HepG2 (cell line): ENCODE measurements around the gene TBC1D14. TPM values are rescaled to one million over a fixed set of nuclear protein-coding genes. Genes with fewer than 3 reads are reported as not detected.

ENCODE experiments used
- BRF2 ChIP-seq: sonication (generic); formaldehyde crosslinking; IDR thresholded peaks from 2 replicates; pipeline ENCODE4 v1.8.1; 2022; ENCODE audit warnings: mild to moderate bottlenecking, missing genetic modification reagents
- DDIT3 ChIP-seq: sonication (generic); formaldehyde crosslinking; IDR thresholded peaks from 2 replicates; pipeline ENCODE4 v1.4.0; 2020; ENCODE audit warnings: mild to moderate bottlenecking, missing genetic modification reagents
- JARID2 ChIP-seq: sonication (generic); formaldehyde crosslinking; IDR thresholded peaks from 2 replicates; pipeline ENCODE4 v1.8.1; 2023; ENCODE audit warnings: missing genetic modification reagents, inconsistent platforms; ENCODE audit not compliant: insufficient replicate concordance
- RNF2 ChIP-seq: fragments of 450-650 bp; conservative IDR thresholded peaks from 2 replicates; pipeline ENCODE4 v1.6.1; 2016; ENCODE audit warnings: low read depth
- THAP9 ChIP-seq: sonication (generic); formaldehyde crosslinking; IDR thresholded peaks from 2 replicates; pipeline ENCODE4; 2020; ENCODE audit warnings: missing genetic modification reagents, mild to moderate bottlenecking, borderline replicate concordance
- ZNF232 ChIP-seq: sonication (generic); formaldehyde crosslinking; IDR thresholded peaks from 2 replicates; pipeline ENCODE4 v1.4.0; 2020; ENCODE audit warnings: missing genetic modification reagents, borderline replicate concordance
- ZNF251 ChIP-seq: sonication (generic); formaldehyde crosslinking; IDR thresholded peaks from 2 replicates; pipeline ENCODE4 v1.9.0; 2021; ENCODE audit warnings: mild to moderate bottlenecking, missing genetic modification reagents
- ZNF34 ChIP-seq: sonication (generic); formaldehyde crosslinking; IDR thresholded peaks from 2 replicates; pipeline ENCODE4 v1.4.0; 2020; ENCODE audit warnings: mild to moderate bottlenecking, missing genetic modification reagents, borderline replicate concordance
- ZNF674 ChIP-seq: sonication (generic); formaldehyde crosslinking; IDR thresholded peaks from 2 replicates; pipeline ENCODE4 v1.5.0; 2020; ENCODE audit warnings: low read depth, mild to moderate bottlenecking, missing genetic modification reagents
- ZNF737 ChIP-seq: sonication (generic); formaldehyde crosslinking; IDR thresholded peaks from 2 replicates; pipeline ENCODE4 v1.5.0; 2020; ENCODE audit warnings: missing genetic modification reagents, mild to moderate bottlenecking, borderline replicate concordance
- ZNF773 ChIP-seq: sonication (generic); formaldehyde crosslinking; IDR thresholded peaks from 2 replicates; pipeline ENCODE4 v1.4.0; 2020; ENCODE audit warnings: missing genetic modification reagents, borderline replicate concordance
- polyA plus RNA-seq, 8 experiments: library from polyadenylated mRNA; depleted of rRNA in 3 of 8; stranded (reverse) in 7 of 8; unstranded in 1 of 8; fragments of >200 nt; fragmentation: Illumina TruSeq in 4 of 8; extraction: Trizol in 4 of 8; gene quantifications; 2 replicates each; pipeline versions ENCODE4 v1.2.1 to v1.2.3, GENCODE V29; 2011 to 2016; ENCODE audit warnings: low read depth in 4 of 8, missing spikeins in 1 of 8, mixed read lengths in 1 of 8; ENCODE audit not compliant: insufficient read depth in 1 of 8
- total RNA-seq, 5 experiments: library from RNA; depleted of rRNA; stranded (reverse); fragments of >200 nt; fragmentation: Illumina TruSeq; extraction: Trizol; gene quantifications; 2 replicates each; pipeline ENCODE4 v1.2.3, GENCODE V29; 2016; ENCODE audit warnings: low read depth in 1 of 5
- TF ChIP-seq, protein P1 (sequence below): sonication (generic); formaldehyde crosslinking; IDR thresholded peaks from 2 replicates; pipeline ENCODE4 v1.5.1; 2020; ENCODE audit warnings: mild to moderate bottlenecking, moderate library complexity, missing genetic modification reagents
- TF ChIP-seq, protein P2 (sequence below): sonication (generic); formaldehyde crosslinking; IDR thresholded peaks from 2 replicates; pipeline ENCODE4 v1.4.0; 2020; ENCODE audit warnings: missing genetic modification reagents

The TBC1D14 gene
- total and polyA plus RNA-seq, 2 of the 13 experiments (the other 11 are each of a cell fraction or from before 2014, with no cell fraction given) = 29.5 to 46.5 TPM

DNA sequence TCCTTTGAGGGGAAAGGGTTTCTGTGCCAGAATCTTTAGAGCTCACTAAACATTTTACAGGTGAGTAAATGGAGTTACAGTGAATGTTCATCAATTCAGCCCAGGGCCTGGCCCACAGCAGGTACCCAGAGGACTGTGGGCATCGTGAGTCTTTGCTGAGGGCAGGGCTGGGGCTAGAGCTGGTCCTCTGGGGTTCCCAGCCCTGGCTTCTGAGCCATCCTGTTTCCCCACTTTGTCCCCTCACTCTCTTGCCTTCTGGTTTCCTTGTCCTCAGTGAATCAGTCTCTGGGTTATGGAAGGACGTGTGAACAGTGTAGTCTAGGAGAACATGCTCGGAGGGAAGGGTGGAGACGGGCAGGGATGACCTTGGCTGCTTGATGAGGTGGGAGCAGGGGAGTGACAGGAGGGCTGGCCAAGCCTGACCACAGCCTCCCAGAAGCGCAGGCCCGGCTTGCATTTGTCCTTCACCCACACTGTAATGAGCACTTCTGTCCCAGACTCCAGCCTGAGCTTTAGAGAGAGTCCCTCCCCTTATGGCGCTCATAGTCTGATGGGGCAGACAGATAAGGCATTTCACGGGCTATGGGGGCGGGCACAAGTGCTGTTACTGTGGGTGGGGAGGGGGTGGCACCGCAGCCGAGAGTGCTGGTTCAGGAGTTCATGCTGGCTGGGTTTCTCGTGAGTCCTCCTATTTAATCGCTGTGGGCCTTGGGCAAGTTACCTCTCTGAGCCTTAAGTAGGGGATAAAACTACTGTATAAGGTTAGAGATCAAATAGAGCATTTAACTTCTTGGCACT lies 17.3 kb downstream of the TBC1D14 start (continued):
- TF ChIP-seq, protein P1, sequence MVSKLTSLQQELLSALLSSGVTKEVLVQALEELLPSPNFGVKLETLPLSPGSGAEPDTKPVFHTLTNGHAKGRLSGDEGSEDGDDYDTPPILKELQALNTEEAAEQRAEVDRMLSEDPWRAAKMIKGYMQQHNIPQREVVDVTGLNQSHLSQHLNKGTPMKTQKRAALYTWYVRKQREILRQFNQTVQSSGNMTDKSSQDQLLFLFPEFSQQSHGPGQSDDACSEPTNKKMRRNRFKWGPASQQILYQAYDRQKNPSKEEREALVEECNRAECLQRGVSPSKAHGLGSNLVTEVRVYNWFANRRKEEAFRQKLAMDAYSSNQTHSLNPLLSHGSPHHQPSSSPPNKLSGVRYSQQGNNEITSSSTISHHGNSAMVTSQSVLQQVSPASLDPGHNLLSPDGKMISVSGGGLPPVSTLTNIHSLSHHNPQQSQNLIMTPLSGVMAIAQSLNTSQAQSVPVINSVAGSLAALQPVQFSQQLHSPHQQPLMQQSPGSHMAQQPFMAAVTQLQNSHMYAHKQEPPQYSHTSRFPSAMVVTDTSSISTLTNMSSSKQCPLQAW = no peak; the same call in 1 of the 2 replicates
- TF ChIP-seq RNF2 = no peak
- TF ChIP-seq, protein P2, sequence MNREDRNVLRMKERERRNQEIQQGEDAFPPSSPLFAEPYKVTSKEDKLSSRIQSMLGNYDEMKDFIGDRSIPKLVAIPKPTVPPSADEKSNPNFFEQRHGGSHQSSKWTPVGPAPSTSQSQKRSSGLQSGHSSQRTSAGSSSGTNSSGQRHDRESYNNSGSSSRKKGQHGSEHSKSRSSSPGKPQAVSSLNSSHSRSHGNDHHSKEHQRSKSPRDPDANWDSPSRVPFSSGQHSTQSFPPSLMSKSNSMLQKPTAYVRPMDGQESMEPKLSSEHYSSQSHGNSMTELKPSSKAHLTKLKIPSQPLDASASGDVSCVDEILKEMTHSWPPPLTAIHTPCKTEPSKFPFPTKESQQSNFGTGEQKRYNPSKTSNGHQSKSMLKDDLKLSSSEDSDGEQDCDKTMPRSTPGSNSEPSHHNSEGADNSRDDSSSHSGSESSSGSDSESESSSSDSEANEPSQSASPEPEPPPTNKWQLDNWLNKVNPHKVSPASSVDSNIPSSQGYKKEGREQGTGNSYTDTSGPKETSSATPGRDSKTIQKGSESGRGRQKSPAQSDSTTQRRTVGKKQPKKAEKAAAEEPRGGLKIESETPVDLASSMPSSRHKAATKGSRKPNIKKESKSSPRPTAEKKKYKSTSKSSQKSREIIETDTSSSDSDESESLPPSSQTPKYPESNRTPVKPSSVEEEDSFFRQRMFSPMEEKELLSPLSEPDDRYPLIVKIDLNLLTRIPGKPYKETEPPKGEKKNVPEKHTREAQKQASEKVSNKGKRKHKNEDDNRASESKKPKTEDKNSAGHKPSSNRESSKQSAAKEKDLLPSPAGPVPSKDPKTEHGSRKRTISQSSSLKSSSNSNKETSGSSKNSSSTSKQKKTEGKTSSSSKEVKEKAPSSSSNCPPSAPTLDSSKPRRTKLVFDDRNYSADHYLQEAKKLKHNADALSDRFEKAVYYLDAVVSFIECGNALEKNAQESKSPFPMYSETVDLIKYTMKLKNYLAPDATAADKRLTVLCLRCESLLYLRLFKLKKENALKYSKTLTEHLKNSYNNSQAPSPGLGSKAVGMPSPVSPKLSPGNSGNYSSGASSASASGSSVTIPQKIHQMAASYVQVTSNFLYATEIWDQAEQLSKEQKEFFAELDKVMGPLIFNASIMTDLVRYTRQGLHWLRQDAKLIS (CRISPR knock-in tag) = no peak
- TF ChIP-seq JARID2 (CRISPR knock-in tag) = no peak
- no peak for TF ChIP-seq BRF2
- TF ChIP-seq DDIT3 = no peak
- no peak for TF ChIP-seq THAP9 (CRISPR knock-in tag)
- TF ChIP-seq ZNF737 = no peak
- no peak for TF ChIP-seq ZNF232 (CRISPR knock-in tag)
- TF ChIP-seq ZNF251 (CRISPR knock-in tag) = no peak
- TF ChIP-seq ZNF34 (CRISPR knock-in tag) = no peak
- no peak for TF ChIP-seq ZNF773 (CRISPR knock-in tag)
- no peak for TF ChIP-seq ZNF674
